Choroid plexus epithelial cell (primary cell): ENCODE results near the gene SAMD5.

Experiments used
- DNase-seq: peaks from one replicate; pipeline ENCODE4 v3.0.0-alpha.2; 2010; ENCODE audit warnings: low read depth
- H3K4me3 ChIP-seq: 2 replicates; pipeline ENCODE4 v1.5.1; 2011; ENCODE audit warnings: low read depth, mild to moderate bottlenecking, control low read depth, low read length, moderate library complexity
- TF ChIP-seq, protein P1 (sequence below): conservative IDR thresholded peaks from 2 replicates; pipeline ENCODE4 v1.5.1; 2011; ENCODE audit warnings: low read depth, mild to moderate bottlenecking, control low read depth, inconsistent platforms, low read length, moderate library complexity

Gene SAMD5

DNA sequence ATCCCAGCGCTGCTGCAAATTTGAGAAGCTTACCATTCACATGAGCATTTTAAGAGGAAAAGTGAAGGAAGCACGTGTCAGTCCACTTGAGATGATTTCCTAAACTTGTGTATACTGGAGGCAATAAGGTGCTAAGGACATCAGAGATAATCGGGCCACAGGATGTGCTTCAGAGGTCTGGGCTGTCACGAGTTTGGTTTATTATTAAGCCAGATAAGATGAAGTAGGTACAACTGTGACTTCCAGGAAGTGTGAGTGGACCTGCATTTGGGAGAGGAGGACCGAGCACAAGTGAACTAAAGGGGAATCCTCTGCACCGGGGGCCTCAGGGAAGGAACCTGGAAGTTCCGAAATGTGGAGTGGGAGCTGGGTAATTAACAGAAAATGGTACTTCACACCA, 1.4 kb downstream of the SAMD5 start:
- DNase-seq, result no peak
- TF ChIP-seq, protein P1, sequence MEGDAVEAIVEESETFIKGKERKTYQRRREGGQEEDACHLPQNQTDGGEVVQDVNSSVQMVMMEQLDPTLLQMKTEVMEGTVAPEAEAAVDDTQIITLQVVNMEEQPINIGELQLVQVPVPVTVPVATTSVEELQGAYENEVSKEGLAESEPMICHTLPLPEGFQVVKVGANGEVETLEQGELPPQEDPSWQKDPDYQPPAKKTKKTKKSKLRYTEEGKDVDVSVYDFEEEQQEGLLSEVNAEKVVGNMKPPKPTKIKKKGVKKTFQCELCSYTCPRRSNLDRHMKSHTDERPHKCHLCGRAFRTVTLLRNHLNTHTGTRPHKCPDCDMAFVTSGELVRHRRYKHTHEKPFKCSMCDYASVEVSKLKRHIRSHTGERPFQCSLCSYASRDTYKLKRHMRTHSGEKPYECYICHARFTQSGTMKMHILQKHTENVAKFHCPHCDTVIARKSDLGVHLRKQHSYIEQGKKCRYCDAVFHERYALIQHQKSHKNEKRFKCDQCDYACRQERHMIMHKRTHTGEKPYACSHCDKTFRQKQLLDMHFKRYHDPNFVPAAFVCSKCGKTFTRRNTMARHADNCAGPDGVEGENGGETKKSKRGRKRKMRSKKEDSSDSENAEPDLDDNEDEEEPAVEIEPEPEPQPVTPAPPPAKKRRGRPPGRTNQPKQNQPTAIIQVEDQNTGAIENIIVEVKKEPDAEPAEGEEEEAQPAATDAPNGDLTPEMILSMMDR, result no peak
- H3K4me3 ChIP-seq, result no peak overlapping the region

DNA sequence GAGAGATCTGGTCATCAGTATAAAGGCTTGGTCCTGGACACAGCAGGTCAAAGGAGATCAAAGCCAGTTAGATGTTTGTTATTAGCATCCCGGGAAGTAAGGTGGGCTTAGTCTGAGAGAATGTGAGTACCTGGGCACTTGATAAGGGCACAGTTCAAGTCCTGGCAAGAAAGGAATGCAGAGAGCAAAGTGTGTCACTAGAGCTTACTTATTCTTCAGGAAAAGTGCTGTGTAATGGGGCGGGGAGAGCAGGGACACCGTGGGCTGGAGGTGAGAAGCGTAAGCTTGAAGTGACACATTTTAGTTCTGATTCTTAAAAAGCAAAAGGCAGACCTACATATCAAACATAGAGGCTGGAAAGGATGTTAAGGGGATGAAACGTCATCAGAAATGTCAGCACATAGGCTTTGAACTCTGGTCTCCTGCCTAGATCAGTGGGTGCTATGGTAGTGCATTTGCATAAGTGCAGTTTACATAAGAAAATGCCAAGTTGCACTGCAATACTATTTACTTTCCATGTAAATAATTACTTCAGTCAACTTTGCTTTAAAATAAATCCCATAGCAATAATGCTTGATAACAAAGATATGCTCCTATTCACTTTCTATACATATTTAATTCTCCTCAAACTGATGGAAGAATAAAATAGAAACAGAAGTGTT, 2.6 kb downstream of the SAMD5 start:
- no peak for DNase-seq
- H3K4me3 ChIP-seq, result no peak overlapping the region
- TF ChIP-seq, protein P1, result no peak

DNA sequence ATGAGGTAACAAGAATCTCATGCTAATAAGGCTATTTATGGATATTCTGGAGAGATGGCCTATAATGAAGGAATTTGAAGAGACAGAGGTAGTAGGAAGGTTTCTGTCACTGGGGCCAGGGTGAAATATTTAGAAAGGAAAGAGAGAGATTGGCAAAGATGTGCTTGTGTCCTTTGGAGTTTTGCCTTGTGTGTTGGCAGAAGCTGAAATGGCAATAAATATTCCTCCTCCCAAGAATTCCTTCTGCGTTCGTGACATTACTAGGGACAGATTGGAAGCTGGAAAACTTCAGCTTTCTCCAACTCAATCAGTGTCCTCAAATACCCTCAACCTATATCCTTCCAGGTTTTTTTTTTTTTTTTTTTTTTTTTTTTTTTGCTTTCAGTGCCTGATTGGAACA, 6.3 kb downstream of the SAMD5 start:
- H3K4me3 ChIP-seq, result no peak overlapping the region
- TF ChIP-seq, protein P1, result no peak
- DNase-seq, result no peak

DNA sequence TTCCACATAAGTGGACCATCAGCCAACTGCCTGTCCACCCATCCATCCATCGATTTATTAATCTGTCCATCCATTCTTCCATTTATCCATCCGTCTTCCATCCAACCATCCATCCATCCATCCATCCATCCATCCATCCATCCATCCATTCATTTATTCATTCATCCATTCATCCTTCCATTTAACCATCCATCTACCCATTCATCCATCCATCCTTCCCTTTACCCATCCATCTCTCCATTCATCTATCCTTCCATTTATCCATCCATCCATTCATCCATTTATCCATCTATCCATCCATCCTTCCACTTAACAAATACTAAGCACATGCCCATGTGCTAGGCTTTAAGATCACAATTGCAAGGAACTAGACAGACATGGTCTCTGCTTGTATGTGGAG, 6.8 kb downstream of the SAMD5 start:
- TF ChIP-seq, protein P1, result no peak
- no peak overlapping the region for H3K4me3 ChIP-seq
- no peak for DNase-seq

DNA sequence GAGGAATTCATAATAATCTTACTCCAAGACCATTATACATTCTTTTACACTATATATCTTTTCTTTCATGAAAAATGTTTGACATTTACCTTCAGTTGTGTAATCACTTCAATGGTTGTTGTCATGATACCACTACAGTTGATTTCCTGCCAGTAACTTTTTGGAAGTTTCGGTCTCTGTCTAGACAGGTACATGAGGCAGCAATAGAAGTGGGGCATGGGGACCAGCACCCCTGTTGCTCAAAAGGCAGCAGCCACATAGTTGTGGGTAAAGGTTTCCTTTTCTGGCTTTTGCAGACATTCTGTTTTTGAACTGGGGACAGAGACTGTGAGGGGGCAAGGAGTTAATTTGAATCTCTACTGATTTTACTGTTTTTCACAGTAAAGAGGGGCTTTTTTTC, 14.1 kb downstream of the SAMD5 start:
- TF ChIP-seq, protein P1, result no peak
- DNase-seq, result no peak
- H3K4me3 ChIP-seq, result no peak overlapping the region

DNA sequence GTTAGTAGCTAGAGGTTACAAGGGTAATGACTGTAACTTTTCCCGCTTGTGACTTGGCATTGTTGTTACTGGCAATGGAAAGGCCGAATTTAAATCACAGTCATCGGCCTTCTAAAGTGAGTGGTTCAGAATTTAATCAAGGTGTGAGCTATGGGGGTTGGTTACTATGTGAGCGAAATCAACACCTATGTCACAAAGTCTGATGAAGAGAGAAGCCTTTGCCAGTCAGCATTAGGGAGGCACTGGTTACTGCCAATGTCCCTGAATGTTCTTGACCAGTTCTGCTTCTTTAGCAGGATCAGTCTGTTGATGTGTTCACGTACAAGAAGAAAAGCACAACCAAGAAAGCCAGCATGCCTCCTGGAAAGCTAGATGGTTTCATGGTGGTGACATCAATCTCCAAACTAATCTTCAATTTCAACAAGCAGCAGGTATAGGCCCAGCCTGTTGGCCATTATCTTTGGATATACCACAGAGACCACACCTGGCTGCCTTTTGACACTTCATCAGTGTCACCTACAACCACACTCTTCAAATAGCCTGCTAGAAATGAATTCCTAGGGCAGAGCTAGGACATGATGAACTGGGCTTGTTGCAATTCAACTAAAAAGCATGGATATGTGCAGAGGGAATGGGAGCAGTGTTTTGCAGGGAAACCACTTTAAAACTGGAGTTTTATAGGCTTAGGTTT, 17.2 kb downstream of the SAMD5 start:
- TF ChIP-seq, protein P1, result no peak
- no peak for DNase-seq
- H3K4me3 ChIP-seq, result no peak overlapping the region

DNA sequence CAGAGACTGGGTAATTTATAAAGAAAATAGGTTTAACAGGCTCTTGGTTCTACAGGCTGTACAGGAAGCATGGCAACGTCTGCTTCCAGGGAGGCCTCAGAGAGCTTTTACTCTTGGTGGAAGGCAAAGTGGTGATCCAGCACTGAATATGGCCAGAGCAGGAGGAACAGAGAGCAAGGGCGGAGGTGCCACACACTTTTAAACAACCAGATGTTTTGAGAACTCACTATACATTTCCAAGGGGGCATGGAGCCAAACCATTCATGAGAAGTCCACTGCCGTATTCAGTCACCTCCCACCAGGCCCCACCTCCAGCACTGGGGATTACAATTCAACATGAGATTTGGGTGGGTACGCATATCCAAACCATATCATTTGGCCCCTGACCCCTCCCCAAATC, 18.7 kb downstream of the SAMD5 start:
- no peak for DNase-seq
- TF ChIP-seq, protein P1, result no peak
- H3K4me3 ChIP-seq, result no peak overlapping the region
